GM19099 (cell line): Measurements from ENCODE around the gene GADL1.

Experiments
- POLR2A ChIP-seq: IDR thresholded peaks from 3 replicates; pipeline ENCODE4 v1.6.1; 2011; ENCODE audit warnings: low read depth; ENCODE audit not compliant: insufficient read length; ENCODE audit errors: extremely low read depth

Gene GADL1

DNA sequence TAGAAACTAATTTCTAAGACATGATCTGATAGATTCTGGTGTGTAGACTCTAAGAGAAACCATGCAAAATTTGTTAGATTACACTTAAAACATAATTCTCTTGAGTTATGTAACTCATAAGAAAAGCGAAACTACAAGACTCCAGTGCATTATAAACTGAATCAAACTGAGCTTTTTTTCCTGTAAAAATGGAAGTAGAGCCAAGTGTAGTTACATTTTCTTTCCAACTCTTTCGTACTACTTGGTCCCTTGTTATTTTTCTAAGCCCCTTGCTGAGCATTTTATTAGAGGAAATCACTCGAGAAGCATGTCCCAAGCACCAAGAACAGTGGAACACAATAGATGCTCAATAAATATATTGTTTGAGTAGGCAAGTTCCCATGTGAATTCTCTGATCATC, 130.2 kb downstream of the GADL1 start:
- no peak for TF ChIP-seq POLR2A

DNA sequence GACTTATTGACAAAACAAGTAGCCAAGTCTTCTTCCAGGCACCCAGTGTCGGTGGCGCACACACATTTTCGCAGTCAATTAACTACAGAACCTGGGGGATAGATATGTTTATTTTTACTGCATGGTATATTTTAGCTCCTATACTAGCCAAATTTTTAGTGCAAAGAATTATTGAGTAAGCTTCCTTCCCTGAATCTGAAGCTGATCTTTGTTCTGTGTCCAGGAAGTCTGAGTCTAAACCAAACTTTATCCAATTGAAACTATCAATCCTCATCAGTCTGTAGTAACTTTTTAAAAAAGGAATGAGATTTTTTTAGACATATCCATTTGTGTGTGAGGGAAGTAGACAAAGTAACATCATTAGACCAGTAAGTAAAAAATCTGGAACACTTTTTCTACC, 133.1 kb downstream of the GADL1 start:
- no peak for TF ChIP-seq POLR2A

DNA sequence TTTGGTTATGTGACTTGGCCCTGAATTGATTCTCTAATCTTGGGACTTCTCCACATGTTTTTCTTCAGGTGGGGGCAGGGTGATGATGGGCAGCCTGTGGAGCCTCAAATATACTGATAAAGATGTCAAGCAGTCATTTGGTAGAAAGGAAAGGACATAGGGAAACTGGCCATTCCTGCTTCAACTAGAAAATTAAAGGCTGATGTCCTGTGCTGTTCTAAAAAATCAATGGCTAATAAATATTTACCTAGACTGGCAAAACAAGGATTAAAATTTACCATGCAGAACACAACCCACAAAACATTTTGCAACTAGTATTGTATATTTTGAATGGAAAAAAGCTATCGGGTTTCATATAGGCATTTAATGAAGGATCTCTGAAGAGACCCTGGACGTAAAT, 133.7 kb downstream of the GADL1 start:
- TF ChIP-seq POLR2A, result no peak

DNA sequence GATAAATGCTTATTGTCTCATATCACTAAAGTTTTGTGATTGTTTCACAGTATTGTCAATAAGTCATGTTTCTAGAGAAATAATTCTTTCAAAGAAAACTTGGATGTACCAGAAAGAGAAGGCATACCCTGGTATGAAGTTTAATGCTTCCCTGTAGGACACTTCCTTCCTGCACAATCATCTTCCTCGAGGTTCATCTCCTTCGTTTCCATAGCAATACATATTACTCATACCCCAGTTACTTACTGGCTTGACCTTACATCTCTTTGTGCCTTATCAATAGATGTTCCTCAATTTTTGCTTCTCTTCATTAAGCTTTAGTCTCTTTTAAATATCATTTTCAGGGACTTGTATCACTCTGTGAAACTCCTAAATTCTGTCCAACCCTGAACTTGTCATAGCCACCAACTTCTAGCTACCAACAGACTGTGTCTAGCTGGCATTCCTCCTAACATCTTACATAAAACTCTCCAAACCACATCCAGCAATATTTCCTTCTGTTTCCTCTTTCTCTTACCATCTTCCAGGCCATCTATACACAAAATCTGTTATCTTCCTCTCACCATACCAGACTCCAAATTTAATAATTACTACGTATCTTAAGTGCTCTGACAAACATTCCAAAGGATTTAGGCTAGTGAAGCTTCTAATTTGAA, 134.3 kb downstream of the GADL1 start:
- TF ChIP-seq POLR2A, result no peak

DNA sequence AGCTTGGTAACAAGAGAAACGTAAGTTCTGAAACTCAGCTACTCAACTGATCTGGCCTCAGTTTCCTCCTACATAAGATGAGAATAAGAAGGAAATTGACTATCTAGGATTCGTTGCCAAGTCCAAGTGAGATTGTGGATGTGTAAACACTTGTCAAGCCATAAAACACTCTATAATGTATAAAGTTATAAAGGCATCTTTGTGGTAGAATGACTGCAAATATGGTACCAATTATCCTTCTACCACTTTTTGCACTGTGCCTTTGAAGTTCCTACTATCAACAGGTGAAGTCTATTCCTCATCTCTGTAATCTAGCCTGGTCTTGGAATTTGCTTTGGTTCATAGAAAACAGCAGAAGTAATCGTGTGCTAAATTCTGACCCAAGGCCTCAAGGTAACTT, 138.2 kb downstream of the GADL1 start:
- no peak for TF ChIP-seq POLR2A

DNA sequence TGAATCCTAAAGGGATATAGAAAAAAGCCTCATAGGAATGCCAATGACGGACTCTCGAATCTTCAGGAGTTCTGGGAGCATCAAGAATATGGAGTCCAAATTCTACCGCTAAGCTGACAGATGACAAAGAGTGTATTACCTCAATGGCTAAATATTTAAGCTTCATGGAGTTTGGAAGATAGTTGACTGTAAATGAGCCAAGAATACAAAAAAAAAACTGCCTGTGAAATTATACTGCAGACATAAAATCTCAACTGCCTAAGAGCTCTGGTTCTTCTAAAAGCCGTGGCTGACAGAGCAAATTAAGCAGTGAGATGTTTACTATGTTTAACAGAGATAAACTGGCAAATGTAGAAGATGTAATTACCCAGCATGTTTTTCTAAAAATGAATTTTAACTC, 140.0 kb downstream of the GADL1 start:
- no peak for TF ChIP-seq POLR2A

DNA sequence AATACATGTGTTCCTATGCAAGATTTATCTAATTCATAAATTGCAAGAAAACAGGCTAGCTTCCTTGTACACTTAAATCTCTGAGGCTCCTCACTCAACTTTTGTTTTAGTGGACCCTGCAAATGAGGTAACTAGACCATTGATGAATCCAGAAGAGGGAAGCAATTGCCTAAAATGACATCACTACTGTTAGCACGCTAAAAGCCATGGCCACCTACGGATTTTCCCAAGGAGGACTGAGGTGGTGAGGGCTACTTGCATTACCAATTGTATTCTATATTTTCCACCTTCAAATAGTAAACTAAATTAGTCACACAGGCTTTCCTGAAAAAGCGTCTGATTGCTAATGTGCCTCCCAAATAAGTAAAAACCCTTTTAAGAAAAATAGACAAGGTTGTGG, 140.7 kb downstream of the GADL1 start:
- TF ChIP-seq POLR2A, result no peak

DNA sequence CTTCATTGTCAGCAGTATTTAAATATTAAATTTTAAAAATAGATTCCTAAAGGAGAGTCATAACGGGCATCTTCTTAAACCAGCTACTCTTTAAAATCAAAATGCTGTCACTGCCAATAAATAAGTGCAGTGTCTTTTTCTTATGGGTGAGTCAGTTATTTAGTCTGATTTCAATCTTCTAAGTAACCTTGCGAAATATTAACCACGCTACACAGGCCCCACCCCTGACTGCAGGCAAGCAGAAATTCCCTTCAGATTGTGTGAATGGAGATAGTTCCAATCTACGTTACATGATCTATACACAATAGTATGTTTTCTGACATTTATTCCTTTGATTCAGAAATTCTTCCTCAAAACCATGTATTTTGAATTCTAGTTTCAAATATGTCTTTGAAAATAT, 141.5 kb downstream of the GADL1 start:
- no peak for TF ChIP-seq POLR2A

DNA sequence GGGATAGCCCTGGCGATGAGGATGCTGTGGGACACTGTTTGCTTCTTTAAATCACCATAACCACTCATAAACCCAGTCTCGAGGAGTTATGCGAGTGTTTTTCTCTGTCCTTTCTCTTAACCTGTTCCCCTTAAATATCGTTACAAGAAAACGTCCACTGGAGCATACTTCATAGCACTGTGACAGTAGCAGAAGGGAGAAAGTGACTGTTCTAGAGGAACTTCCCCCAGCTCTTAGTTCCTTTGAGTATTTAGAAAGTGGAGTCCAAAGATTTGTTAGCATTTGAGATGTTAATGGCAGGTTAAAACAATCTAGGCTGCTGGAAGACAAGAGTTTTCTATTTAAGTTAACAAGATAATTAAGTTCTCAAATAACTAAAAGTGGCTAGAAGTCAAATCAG, 142.0 kb downstream of the GADL1 start:
- no peak for TF ChIP-seq POLR2A

DNA sequence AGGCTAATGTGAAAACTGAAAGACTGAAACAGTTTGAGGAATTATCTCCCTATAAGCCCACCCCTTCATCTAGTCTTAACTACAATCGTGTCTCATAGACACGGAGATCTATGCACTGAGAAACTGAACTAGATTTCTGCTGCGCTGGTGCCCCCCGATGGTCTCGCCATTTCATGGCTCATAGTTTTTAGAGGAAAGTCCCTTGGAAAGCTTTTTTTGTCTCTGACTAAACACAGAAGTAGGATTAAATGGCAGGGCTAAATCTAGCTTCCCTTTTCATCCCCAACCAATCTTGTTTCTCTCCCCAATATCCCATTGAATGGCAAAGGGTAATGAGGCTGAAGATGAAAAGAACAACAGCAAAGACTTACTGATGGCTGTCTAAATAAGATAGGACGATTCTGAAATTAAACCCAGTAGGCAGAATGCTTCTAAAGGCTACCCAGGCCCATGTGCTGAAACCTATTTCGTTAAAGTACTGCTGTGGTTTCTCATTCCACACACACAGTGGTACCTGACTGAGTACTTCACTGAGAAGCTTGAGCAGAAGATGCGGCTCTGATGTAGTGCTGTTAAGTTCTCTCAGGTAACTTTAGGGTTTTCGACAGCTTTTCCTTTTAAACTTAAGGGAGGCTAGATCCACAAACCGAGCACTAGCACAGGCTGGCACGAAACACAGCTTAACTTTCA, 142.7 kb downstream of the GADL1 start:
- no peak for TF ChIP-seq POLR2A

DNA sequence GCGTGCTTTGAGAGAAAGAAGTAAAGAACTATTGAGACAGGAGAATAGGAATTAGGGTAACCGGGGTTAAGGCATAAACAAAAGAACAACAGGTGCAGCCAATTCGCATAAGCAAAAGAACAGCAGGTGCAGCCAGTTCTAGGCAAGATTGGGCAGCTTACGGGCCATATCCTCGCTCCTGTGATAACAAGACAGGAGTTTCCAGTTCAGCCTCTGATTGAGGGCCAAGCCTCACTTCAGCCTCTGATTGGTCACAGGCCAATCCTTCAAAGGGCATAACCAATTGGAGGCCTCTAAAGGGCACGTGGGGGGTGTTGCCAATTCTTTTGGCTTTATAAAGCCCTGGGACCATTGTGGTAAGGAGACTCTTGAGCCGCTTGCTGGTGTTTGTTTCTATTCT, 143.5 kb downstream of the GADL1 start:
- TF ChIP-seq POLR2A, result no peak

DNA sequence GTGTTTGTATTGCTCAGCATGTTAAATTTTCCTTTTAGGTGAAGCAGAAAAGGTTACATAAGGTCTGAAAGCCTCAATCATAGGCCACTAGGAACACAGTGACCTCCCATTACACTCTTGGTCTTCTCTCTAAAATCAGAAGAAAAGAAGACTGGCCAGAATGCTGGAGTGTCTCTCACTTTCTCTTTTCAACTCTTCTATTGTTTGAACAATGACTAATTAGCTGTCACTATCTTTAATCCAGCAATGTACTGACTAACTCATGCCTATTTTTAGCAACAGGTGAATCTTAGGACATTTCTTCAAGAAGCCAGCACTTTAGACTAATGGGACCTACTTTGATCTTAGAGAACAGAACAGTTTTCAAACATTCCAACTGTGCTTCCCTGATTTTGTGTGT, 145.2 kb downstream of the GADL1 start:
- TF ChIP-seq POLR2A, result no peak

DNA sequence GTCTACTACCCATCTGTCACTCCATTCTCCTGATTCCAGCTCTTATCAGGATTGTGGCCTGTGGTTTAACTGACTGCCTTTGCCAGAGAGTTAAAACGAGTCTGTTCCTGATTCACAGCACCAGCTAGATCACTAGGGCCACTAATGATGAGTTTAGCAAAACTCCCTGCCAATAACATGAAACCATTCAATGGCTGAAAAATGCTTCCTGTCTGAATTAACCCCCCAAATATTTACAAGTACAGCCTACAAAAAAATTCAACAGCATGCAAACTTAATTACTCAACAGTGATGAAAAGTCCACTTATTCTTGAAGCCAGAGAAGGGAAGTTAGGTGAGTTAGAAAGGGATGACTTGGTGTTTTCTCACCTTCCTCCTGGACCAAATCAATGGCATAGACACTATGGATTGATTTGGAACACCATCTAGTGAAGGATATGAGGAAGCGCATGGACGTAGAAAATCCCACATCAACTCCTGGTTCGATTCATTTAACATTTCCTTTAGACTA, 146.6 kb downstream of the GADL1 start:
- TF ChIP-seq POLR2A, result no peak

DNA sequence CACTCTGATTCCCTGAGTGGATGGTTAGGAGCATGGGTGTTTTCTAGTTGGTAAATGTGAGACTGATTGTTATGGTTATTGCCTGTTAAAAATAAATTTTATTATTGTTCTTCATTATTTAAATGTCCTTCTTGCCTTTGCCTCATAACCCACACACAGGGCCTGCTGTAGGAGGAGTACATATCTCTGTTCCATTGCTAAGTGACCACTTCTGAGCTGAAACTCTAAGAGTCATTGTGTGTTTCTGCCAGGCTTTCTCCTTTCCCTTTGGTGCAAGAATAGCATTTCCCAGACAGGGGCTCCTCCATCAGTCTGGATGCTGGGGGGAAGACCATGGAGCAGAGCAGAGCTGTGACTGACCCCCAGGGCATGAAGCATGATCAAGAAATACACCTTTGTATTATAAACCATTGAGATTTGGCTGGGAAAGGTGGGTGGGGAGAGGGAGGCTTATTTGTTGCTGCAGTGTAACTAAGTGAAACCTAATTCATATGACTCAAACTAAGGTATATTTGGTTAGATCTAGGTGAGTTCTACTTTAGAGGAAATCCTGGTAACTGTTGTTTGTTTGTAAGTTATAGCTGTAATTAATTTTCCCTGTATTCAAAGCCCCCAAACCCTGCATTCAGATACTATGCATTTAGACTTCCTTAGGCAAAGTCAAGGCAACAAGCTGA, 150.7 kb downstream of the GADL1 start:
- TF ChIP-seq POLR2A, result no peak

DNA sequence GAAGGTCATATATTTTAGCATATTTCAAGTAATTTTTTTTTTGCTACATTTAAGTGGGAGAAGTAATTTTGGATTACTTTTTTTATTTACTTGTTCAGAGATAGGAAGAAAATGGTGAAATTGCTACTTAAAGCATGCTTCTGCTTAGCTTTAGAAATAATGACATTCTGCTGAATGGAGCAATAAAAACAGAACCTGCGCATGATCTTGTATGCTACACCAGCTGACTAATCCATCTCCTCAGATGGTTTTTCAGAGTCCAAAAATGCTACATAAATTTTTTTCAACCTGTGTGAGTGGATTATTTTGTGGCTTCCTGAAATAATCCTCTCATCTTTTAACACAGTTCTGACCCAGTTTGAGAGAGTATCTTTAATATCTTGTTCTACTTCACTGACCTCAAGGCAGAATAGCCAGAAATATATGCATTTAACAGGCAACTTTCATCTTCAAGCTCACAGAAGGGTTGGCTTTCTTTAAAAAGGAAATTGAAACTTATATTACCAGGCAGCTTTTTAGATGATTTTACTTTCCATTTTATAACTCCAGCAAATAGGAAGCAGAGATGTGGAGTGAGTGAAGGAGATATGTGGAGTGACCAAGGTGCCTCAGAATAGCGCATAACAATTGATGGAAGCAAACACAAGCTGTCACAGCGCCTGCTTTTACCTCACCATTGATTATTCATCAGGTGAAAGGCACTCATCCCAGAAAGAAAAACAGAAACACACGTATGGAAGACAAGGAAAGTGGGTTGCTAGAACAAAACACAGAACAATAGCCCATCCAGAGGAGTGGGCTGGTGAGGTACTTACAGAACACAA, 151.5 kb downstream of the GADL1 start:
- no peak for TF ChIP-seq POLR2A
